HepG2 (cell line): ENCODE data around the gene NSD1. TPM values are rescaled to one million over a fixed set of nuclear protein-coding genes. Genes with fewer than 3 reads are reported as not detected.

Experiments used
- ARNT2 ChIP-seq: sonication (generic); formaldehyde crosslinking; IDR thresholded peaks from 2 replicates; pipeline ENCODE4 v1.8.0; 2022; ENCODE audit warnings: mild to moderate bottlenecking, low read depth, missing genetic modification reagents, moderate library complexity
- CEBPB ChIP-seq: IDR thresholded peaks from 2 replicates; pipeline ENCODE4 v1.6.1; 2011; ENCODE audit warnings: low read depth, low read length, improper control_type of control experiment, borderline replicate concordance
- CEBPG ChIP-seq: IDR thresholded peaks from 2 replicates; pipeline ENCODE4 v1.6.1; 2016
- FOXJ3 ChIP-seq: sonication (generic); formaldehyde crosslinking; IDR thresholded peaks from 2 replicates; pipeline ENCODE4 v1.4.0; 2020; ENCODE audit warnings: missing genetic modification reagents, mild to moderate bottlenecking, borderline replicate concordance
- GFI1 ChIP-seq: sonication (generic); formaldehyde crosslinking; IDR thresholded peaks from 2 replicates; pipeline ENCODE4 v1.5.0; 2020; ENCODE audit warnings: missing genetic modification reagents, mild to moderate bottlenecking, borderline replicate concordance
- HHEX ChIP-seq: IDR thresholded peaks from 2 replicates; pipeline ENCODE4 v1.6.1; 2016; ENCODE audit warnings: control low read depth
- HINFP ChIP-seq: sonication (generic); formaldehyde crosslinking; IDR thresholded peaks from 2 replicates; pipeline ENCODE4 v1.4.0; 2020; ENCODE audit warnings: low read depth, mild to moderate bottlenecking, missing genetic modification reagents
- HOXA7 ChIP-seq: sonication (generic); formaldehyde crosslinking; IDR thresholded peaks from 2 replicates; pipeline ENCODE4 v1.8.1; 2022; ENCODE audit warnings: mild to moderate bottlenecking, missing genetic modification reagents, moderate library complexity
- IKZF1 ChIP-seq: fragments of 450-650 bp; IDR thresholded peaks from 2 replicates; pipeline ENCODE4 v1.7.1; 2016
- MAFF ChIP-seq: IDR thresholded peaks from 2 replicates; pipeline ENCODE4 v1.6.1; 2011; ENCODE audit warnings: low read depth, low read length, improper control_type of control experiment
- PHF20 ChIP-seq: sonication (generic); formaldehyde crosslinking; IDR thresholded peaks from 2 replicates; pipeline ENCODE4 v1.5.0; 2020; ENCODE audit warnings: mild to moderate bottlenecking, missing genetic modification reagents
- RBAK ChIP-seq: sonication (generic); formaldehyde crosslinking; IDR thresholded peaks from 2 replicates; pipeline ENCODE4 v1.5.1; 2020; ENCODE audit warnings: mild to moderate bottlenecking, missing genetic modification reagents
- SMAD3 ChIP-seq: sonication (generic); formaldehyde crosslinking; IDR thresholded peaks from 2 replicates; pipeline ENCODE4 v1.4.0; 2020; ENCODE audit warnings: missing genetic modification reagents
- SMAD9 ChIP-seq: sonication (generic); formaldehyde crosslinking; IDR thresholded peaks from 2 replicates; pipeline ENCODE4 v1.5.1; 2020; ENCODE audit warnings: mild to moderate bottlenecking, missing genetic modification reagents
- SPEN ChIP-seq: sonication (generic); formaldehyde crosslinking; IDR thresholded peaks from 2 replicates; pipeline ENCODE4 v1.5.1; 2020; ENCODE audit warnings: low read depth, mild to moderate bottlenecking, missing genetic modification reagents
- TRIM24 ChIP-seq: sonication (generic); formaldehyde crosslinking; IDR thresholded peaks from 2 replicates; pipeline ENCODE4 v1.8.0; 2022; ENCODE audit warnings: mild to moderate bottlenecking, missing genetic modification reagents
- UBTF ChIP-seq: sonication (generic); formaldehyde crosslinking; IDR thresholded peaks from 2 replicates; pipeline ENCODE4 v1.4.0; 2020; ENCODE audit warnings: mild to moderate bottlenecking, missing genetic modification reagents
- ZNF432 ChIP-seq: sonication (generic); formaldehyde crosslinking; IDR thresholded peaks from 2 replicates; pipeline ENCODE4 v1.5.0; 2020; ENCODE audit warnings: missing genetic modification reagents, mild to moderate bottlenecking, borderline replicate concordance
- ZNF709 ChIP-seq: sonication (generic); formaldehyde crosslinking; IDR thresholded peaks from 2 replicates; pipeline ENCODE4 v1.5.0; 2020; ENCODE audit warnings: mild to moderate bottlenecking, missing genetic modification reagents
- ZNF792 ChIP-seq: IDR thresholded peaks from 2 replicates; pipeline ENCODE4 v1.6.1; 2016
- polyA plus RNA-seq, 8 experiments: library from polyadenylated mRNA; depleted of rRNA in 3 of 8; stranded (reverse) in 7 of 8; unstranded in 1 of 8; fragments of >200 nt; fragmentation: Illumina TruSeq in 4 of 8; extraction: Trizol in 4 of 8; gene quantifications; 2 replicates each; pipeline versions ENCODE4 v1.2.1 to v1.2.3, GENCODE V29; 2011 to 2016; ENCODE audit warnings: low read depth in 4 of 8, missing spikeins in 1 of 8, mixed read lengths in 1 of 8; ENCODE audit not compliant: insufficient read depth in 1 of 8
- total RNA-seq, 5 experiments: library from RNA; depleted of rRNA; stranded (reverse); fragments of >200 nt; fragmentation: Illumina TruSeq; extraction: Trizol; gene quantifications; 2 replicates each; pipeline ENCODE4 v1.2.3, GENCODE V29; 2016; ENCODE audit warnings: low read depth in 1 of 5
- TF ChIP-seq, protein P1 (sequence below): sonication (generic); formaldehyde crosslinking; IDR thresholded peaks from 2 replicates; pipeline ENCODE4 v1.4.0; 2020; ENCODE audit warnings: mild to moderate bottlenecking, missing genetic modification reagents

NSD1 gene
- total and polyA plus RNA-seq, 2 of the 13 experiments (the other 11 are each of a cell fraction or from before 2014, with no cell fraction given) = 0.01 to 0.09 TPM

- TF ChIP-seq UBTF (CRISPR knock-in tag) (no peak), SMAD9 (CRISPR knock-in tag) (no peak), ZNF792 (no peak), ARNT2 (CRISPR knock-in tag) (no peak), HINFP (CRISPR knock-in tag) (no peak), CEBPG (CRISPR knock-in tag) (peak; percentile 71), SMAD3 (CRISPR knock-in tag) (no peak), IKZF1 (no peak), RBAK (CRISPR knock-in tag) (no peak), MAFF (no peak), PHF20 (CRISPR knock-in tag) (no peak), SPEN (no peak), ZNF709 (CRISPR knock-in tag) (no peak), CEBPB (peak; percentile 84), TRIM24 (CRISPR knock-in tag) (no peak), HHEX (CRISPR knock-in tag) (no peak), ZNF432 (CRISPR knock-in tag) (no peak), HOXA7 (CRISPR knock-in tag) (no peak), GFI1 (CRISPR knock-in tag) (no peak; the same call in 1 of the 2 replicates), FOXJ3 (CRISPR knock-in tag) (peak; percentile 73; the same call in 1 of the 2 replicates)
- TF ChIP-seq, protein P1, sequence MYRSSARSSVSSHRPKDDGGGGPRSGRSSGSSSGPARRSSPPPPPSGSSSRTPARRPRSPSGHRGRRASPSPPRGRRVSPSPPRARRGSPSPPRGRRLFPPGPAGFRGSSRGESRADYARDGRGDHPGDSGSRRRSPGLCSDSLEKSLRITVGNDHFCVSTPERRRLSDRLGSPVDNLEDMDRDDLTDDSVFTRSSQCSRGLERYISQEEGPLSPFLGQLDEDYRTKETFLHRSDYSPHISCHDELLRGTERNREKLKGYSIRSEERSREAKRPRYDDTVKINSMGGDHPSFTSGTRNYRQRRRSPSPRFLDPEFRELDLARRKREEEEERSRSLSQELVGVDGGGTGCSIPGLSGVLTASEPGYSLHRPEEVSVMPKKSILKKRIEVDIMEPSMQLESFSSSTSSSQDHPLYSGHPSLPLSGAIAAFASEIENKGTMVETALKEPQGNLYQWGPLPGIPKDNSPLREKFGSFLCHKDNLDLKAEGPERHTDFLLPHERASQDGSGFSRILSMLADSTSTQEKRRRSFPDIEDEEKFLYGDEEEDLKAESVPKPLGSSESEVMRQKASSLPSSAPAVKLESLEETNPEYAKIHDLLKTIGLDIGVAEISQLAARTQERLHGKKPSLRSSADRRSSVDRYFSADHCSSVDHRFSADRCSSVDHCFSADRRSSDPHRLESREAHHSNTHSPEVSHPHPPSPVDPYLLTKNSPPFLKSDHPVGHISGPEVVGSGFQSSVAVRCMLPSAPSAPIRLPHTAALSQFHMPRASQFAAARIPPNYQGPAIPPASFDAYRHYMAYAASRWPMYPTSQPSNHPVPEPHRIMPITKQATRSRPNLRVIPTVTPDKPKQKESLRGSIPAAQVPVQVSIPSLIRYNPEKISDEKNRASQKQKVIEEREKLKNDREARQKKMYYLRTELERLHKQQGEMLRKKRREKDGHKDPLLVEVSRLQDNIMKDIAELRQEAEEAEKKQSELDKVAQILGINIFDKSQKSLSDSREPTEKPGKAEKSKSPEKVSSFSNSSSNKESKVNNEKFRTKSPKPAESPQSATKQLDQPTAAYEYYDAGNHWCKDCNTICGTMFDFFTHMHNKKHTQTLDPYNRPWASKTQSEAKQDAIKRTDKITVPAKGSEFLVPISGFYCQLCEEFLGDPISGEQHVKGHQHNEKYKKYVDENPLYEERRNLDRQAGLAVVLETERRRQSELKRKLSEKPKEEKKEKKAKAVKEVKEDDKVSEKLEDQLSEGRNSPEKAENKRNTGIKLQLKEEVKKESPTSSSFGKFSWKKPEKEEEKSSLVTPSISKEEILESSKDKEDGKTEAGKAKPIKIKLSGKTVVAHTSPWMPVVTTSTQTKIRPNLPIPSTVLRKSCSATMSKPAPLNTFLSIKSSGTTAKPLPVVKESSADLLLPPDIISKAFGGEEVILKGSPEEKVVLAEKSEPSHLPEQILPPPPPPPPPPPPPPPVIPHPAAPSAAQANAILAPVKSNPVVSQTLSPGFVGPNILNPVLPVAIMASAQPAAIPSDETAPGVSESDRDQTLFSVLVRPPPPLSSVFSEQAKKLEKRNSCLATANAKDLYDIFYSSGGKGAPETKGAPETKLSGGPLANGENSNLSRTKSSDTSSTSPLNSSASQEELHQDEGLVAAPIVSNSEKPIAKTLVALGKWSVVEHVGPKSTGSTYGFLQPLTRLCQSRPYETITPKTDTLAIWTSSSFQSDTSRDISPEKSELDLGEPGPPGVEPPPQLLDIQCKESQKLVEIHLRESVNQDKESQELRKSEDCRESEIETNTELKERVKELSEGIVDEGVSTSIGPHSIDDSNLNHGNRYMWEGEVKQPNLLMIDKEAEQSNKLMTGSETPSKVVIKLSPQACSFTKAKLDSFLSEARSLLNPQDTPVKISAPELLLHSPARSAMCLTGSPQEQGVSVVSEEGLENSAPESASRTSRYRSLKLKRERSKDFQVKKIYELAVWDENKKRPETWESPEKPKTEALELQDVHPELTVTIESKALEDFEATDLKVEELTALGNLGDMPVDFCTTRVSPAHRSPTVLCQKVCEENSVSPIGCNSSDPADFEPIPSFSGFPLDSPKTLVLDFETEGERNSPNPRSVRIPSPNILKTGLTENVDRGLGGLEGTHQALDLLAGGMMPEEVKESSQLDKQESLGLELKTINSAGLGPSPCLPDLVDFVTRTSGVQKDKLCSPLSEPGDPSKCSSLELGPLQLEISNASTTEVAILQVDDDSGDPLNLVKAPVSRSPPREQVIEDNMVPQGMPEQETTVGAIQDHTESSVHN = no peak
Observed at GRCh38 chr5:177325868-177326381, 192.4 kb downstream of the NSD1 start (continued).
